Lower leg skin (tissue), 3 donors: ENCODE results near the gene ZMYM4.

ENCODE experiments used
- CTCF ChIP-seq, 3 donors: fragments of 450-650 bp; IDR thresholded peaks; one replicate each; pipeline ENCODE4 v1.5.1; 2016; ENCODE audit warnings: antibody characterized with exemption in 3 of 3, mild to moderate bottlenecking in 3 of 3, moderate library complexity in 2 of 3
- POLR2A ChIP-seq, 2 donors: fragments of 450-650 bp; IDR thresholded peaks; one replicate each; pipeline ENCODE4 v1.6.1; 2016 to 2017; ENCODE audit warnings: antibody characterized with exemption in 2 of 2, mild to moderate bottlenecking in 1 of 2, moderate library complexity in 1 of 2

DNA sequence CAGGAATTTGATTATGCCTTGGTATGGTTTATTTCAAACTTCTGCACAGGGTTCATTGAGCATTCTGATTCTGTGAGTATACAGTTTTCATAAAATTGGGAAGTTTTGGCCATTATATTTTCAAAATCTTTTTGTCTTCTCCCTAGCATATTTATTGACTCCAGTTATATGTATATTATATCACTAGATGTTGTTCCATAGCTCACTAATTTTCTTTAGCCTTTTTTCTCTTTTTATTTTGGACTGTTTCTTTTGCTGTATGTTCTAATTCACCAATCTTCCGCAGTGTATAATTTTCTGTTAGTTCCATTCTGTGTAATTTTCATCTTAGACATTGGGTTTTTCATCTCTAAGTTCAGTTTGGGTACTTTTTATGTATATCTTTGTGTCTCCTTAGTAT lies 31.9 kb downstream of the ZMYM4 start:
- TF ChIP-seq CTCF (IDR thresholded peaks at IDR 0.05) (no peak), POLR2A (IDR thresholded peaks at IDR 0.05) (no peak)
